AG20443 (cell line): ENCODE data around the gene MUL1.
"Not testable (repeated sequence)": the region's sequence is repeated elsewhere in the genome, so short reads cannot be mapped to it uniquely, and the experiment has no call there.

Source experiments
- DNase-seq: peaks from one replicate; pipeline ENCODE4 v3.0.0; 2012; ENCODE audit warnings: low spot score, mixed read lengths

Gene MUL1

DNA sequence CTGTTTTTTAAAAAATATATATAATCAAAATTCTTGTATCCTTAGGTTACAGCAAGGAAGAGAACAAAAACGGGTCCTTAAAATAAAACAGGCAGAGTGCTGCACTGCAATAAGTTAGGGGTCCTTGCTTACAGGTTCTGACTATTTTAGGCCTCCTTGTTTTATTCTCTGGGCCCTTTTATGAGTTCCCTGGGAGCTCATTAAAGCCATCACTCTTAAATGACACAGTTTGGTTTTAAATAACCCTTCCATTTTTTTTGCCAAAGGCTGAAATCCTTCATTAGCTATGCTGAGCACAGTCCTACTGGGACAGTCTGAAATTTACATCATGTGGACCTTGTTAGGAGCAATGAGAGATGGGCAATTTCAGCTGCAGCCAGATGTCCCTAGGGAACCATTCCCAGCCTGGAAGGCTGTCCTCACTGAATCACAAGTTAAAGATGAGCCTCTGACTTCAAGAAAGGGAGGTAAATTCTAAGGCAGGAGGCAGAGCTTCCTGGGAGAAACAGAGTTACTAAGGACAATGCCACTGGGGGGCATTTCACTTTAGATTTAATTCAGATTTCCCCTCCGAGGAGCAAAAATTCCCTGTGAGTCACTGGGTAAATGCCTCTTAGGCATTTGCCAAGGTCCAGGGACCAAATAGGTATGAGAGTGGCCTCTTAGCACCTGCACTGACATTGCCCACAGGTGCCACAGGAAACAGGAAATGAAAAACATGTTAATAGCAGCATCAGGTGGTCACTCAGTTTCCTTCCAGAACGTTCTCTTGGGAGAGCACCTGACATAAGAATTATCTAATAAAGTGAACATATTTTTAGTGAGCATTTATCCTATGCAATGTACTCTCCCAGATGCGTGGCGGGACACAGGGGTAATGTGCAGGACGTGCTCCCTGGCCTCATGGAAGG is 3.8 kb upstream of the MUL1 start:
- no peak for DNase-seq

DNA sequence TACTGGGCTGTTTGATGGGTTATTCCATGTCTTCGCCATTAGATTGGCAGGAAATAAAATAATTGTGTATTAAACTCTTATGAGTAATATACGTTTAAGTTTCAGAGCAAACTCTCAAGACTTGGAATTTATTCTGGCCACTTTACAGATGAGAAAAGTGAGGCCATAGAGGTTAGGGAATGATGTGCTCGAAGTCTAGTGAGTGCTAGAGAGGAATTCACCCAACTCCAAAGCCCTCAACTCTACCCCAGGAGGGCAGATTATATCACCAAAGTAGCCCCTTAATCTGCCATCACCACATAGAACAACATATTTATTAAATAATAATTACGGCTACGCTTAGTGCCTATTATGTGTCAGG is 440 bp upstream of the MUL1 start:
- DNase-seq, result no peak

DNA sequence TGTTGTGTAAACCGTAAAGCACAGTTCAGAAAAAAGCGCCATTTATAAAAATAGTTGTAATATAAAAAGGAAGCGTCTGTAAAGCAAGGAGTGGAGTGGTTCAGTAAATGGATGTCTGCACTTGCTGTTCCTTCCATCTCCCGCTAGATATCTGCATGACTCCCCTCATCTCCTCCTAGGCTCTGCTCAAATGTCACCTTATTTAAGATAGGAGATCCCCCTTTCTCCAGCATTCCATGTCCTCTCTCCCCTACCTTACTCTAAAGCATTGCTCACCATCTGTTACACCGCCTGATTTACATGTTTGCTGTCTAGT is 745 bp downstream of the MUL1 start:
- no peak for DNase-seq

DNA sequence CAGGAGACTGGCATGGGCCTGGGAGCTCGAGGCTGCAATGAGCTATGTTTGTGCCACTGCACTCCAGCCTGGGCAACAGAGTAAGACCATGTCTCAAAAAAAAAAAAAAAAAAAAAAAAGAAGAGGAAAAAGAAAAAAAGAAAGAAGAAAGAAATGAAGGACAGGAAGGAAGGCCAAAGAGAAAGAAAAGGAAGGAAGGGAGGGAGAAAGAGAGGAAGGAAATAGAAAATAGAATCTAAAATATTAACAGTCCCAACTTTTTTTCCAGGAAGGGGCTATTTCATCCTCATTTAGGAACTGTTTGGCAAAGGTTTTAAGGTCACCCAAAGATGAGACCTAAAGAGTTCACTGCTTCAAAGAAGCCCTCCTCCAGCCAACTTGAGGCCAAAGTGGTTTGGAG is 2.5 kb downstream of the MUL1 start:
- no peak for DNase-seq

DNA sequence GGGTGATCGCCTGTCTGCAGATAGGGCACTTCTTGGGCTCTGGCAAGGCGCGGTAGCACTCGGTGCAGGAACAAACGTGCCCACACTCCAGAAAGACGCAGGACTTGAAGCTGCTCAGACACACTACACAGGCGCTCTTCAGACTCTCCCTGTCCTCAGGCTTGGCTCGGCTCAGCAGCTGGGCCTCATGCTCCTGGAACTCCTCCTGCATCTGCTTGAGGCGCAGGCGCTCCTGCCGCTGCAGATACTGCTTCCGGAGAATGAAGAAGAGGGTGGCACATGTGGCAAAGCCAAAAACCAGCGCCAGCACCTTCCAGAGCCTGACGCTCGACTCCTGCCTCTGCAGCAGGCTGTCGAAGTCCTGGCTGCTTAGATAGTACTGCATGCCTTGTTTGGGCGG is 7.2 kb downstream of the MUL1 start:
- DNase-seq, result no peak

DNA sequence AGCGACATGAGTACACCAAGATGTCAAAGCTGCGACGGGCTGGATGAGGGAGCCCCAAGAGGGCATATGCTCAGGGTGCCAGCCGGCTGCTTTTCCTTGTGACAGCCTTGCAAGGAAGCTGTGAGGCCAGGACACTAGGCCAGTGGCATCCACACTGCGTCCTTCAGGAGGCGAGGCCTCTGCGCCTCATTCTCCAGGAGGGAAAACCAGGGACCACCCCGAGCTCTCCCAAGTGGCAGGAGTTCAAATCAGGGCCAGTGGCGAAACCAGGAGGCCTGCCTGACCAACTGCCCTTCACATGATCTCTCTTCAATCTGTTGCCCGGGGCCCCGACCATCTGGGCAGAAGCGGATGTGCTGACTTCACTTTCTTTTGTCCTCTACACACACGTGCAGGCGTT is 8.2 kb downstream of the MUL1 start:
- DNase-seq, result no peak

DNA sequence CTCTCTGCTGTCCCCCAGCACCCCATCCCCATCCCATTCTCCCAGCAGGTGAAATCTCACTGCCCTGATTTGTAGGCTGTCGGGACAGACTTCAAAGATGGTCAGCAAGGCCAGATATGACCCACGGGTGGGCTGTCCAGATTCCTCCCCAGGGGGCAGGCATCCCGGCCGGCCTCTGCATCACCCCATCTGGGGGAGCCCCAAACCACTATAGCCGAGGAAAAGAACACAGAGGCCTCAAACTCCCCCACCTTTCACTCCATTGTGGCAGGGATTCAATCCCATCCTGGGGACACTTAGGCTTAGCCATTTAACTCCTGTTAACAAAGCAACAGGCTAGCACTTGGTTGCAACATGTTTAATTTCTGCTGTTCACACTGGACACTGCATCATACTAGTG is 8.8 kb downstream of the MUL1 start:
- DNase-seq, result no peak

DNA sequence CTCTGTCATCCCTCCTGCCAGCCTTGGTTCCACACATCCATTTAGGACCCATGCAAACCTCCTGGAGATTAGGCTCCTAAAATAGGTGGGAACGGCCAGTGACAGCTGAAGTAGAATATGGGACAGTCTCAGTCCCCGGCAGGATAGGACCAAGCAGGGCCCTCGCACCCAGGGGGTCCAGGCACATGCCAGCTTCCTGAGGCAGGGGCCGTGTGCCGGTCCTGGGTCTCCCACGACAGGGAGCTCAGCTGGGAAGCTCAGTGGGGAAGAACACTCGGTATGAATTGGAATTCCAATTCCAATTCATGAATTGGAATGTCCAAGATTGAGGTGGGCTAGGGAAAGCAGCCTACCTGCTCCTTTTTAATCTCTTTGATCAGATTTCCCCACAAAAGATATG is 9.8 kb downstream of the MUL1 start:
- no peak for DNase-seq

DNA sequence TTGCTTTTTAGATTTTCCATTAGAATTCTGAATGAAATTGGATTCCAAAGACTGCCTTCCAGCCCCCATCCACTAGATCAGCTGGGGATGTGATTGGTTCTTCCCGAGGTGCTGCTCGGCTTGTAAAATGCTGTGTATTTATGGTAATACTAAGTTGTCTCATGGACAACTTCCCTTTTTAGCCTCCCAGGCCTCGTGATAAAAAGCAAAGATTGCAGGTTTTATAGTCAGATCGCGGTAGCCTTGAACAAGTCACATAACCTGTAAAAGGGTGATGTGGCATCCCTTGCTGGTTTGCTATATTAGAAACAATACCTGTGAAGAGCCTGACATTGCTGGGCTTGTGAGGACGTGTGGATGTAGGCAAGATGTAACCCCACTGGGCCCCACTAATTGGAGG is 10.4 kb downstream of the MUL1 start:
- no peak for DNase-seq

DNA sequence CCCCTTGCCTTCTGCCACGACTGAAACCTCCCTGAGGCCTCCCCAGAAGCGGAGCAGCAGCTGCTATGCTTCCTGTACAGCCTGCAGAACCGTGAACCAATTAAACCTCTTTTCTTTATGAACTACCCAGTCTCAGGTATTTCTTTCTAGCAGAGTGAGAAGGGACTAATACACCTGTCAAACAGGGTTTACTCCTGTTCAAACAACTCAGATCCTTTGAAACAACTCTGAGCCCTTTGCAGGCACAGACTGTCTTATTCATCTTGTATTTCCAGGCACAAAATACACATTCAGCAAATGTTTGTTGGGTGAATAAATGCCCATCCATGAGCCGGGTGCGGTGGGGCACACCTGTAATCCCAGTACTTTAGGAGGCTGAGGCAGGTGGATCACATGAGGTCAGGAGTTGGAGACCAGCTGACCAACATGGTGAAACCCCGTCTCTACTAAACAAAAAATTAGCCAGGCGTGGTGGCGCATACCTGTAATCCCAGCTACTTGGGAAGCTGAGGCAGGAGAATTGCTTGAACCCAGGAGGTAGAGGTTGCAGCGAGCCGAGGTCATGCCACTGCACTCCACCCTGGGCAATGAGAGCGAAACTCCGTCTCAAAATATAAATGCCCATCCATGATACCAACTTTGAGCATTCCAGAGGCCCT is 11.1 kb downstream of the MUL1 start:
- not testable (repeated sequence) for DNase-seq

DNA sequence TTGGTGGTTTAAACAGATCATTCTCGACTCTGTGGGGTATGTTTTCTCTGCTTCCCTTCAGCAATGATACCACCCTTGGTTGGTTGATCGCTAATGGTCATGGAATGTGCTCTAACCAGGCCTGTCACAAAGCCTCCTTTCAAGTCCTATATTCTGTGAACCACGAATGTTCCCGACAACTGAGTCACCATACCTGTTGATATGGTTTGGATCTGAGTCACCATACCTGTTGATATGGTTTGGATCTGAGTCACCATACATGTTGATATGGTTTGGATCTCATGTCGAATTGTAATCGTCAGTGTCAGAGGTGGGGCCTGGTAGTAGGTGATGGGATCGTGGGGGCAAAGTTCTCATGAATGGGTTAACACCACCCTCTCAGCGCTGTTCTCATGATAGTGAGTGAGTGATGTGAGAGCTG is 11.7 kb downstream of the MUL1 start:
- no peak for DNase-seq

DNA sequence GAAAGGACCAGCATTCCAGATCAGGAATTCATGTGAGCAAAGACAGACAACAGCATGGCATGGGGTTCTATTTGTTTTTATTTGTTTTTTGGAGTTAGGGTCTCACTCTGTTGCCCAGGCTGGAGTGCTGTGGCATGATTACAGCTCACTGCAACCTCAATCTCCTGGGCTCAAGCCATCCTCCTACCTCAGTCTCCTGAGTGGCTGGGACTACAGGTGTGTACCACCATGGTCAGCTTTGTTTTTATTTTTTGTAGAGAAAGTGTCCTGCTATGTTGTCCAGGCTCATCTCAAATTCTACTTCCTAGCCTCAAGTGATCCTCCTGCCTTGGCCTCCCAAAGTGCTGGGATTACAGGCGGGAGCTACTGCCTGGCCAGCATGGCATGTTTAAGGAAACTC is 12.3 kb downstream of the MUL1 start:
- no peak for DNase-seq

DNA sequence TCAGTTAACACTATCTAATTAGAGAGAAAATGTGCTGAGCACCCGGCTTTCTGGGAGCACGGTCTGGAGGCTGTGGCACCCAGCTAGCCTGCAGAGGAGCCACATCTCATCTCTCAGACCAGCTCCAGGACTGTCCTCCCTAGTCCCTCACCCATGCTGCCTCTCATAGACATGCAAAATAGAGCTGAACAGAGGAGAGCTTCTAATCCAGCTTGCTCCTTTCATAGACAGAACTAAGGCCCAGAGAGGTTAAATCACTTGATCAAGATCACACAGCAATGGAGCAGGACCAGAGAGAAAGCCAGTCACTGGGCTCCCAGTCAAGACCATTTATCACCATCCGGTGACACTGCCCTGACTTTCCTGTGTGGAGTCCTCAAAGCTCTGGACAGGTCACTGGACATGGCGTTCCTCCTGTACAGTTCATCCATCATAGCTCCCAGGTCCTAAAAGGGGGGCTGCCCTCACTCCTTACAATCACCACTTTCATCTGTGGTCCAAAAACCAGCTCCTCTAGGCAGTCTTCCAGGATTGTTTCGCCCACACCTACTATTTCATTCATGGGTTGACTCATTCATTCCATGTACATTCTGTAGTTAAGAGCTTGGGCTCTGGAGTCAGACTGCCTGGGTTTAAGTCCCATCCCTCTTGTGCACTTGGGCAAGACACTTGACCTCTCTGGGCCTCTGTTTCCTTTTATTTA is 13.2 kb downstream of the MUL1 start:
- peak; percentile 82 for DNase-seq

DNA sequence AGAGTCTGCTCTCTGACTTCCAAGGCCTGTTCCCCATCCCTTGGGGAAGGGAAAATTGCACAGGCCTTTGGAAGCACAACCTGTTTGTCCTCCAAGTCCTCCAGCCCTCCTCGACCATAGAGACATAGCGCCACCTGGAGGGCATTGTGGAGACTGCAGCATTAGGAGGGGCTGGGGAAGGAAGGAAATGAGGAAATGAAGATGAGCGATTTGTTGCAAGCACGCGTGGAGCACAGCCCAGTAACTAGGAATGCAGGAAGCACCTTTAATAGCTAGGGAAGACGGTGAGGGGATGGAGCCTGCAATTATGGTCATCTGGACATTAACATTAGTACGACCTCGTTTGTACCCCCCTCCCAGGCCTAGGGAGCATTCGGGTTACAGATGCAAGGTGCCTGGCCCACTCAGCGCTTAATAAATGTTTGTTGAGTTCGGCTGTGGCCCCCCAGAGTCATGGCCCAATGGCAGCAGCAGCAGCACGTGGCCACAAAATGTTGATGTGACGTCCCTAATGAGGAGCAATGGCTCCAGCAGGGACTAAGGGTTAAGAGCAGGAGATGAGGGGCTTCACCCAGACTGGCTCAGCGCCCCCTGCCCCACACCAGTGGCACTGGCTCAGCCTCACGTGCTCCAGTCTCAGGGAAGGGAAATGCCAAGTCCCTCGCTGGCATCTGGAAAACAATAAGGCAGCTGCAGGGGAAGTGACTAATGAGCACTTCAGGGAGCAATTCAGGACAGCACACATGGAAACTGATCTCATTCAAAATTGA is 13.9 kb downstream of the MUL1 start:
- DNase-seq, result peak; percentile 87

DNA sequence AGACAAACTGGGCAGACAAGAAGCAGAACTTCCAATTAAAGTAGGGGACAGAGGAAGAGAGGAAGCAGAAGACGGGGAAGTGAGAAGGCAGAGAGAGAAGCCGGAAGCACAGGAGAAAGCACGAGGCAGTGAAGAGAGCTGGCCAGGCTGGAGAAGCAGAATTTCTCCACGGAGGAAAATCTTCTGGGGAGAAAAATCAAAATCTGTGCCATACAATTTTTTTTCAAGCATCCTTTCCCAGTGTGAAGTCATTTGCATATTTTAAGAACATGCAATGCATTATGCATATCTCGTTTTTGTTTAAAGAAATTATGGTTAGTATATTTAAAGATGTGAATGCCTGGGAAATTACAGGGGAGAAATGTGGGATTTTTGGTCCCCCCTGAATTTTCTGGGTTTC is 14.6 kb downstream of the MUL1 start:
- no peak for DNase-seq

DNA sequence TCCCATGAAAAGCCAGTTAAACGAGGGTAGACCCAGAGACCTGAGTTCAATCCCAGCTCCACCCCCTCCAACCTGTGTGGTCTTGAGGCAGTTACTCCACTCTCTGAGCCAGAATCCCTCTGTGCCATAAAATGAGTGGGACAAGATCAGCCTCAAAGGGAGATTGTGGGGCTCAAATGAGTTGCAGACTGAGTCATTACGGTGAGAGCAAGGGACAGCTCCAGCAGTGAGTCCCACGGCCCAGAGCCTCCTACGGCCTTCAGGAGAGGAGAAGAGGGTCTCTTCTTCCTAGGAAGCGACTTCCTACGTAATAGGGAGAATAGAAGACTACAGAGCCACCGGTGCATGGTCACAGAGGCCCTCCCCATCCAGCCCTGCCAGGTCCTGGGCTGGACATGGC is 15.2 kb downstream of the MUL1 start:
- DNase-seq, result no peak

DNA sequence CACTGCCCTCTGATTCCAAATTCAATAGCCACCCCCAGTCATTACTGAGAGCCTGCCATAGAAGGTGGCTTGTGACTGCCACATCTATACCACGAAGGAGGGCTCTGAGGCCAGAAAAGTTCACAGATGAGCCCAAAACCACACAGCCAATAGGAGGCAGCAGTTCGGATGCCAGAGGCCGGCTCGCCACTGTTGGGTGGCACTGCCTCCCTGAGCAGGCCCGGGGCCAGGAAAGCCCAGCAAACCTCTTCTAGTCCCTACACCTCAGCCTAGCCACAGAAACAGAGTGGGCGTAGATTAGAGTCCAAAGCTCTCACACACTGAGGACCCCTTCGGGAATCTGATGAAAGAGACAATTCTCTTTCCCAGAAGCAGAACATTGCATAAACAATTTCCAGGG is 16.1 kb downstream of the MUL1 start:
- DNase-seq, result no peak

DNA sequence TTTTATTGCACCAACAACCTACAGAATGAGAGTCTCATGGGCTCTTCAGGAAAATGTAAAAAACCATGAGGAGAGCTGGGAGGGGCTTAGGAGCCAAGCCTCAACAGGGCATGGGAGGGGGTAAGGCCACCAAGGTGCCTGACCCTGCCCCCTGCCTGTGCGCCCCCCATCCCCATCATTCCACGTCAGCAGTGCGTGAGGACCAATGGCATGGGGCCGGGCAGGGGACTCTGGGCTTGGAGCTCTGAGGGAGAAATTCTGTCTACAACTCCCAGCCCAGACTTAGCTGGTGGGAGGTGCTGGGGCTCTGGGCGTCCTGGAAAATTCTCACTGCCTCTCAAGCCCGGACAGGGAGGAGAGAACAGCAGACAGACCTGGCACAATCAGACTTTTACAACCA is 16.8 kb downstream of the MUL1 start:
- no peak for DNase-seq

DNA sequence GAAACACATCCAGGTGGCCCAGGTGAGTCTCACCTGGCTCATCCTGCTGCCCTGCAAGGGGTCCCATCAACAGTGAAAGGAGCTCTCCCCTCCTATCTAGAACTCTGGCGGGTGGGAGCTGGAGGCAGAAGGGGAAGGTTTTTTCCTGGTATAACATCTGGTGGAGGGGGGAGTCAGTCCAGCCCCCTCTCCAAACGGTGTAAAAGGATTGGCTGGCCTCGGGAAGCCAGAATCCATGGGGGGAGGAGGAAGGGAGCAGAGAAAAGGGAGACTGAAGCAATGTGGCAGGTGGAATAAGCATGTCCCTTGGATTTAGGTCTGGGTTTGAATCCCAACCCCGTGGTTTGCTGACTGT is 20.7 kb downstream of the MUL1 start:
- DNase-seq, result no peak

DNA sequence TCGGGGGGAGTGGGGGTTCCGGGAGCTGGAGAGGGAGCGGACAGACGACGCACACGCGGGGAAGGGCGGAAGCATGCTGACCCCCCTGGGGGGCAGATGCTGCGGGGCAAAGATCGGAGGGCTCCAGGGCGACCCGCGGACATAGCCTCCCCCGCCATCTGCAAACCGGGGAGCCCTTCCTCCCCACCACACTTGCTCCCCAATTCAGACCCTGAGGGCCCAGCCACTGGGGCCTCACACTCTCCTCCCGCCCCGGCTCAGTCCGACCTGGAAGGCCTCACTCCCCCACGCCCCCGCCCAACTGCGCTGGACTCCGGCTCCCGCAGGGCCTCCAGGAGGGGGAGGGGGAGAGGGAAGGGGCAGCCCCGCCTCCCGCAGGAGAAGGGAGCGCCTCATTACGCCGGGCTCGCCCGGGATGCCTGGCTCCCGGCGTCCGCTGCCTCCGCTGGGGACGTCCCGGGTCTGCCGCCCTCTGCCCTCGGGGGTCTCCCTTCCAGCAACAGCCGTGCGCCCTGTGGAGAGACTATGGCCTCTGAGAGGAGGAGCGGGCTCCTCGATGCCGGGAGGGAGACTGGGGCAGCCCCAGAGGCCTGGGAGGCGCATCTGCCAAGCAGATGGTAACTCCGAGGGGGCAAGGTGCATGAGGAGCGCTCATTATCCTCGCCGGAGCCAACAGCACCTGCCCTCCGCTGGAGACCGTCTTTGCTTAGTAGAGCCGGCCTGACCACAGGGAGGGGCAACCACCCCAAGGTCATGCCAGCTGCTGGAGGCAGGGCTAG is 21.3 kb downstream of the MUL1 start:
- peak; percentile 69 for DNase-seq

DNA sequence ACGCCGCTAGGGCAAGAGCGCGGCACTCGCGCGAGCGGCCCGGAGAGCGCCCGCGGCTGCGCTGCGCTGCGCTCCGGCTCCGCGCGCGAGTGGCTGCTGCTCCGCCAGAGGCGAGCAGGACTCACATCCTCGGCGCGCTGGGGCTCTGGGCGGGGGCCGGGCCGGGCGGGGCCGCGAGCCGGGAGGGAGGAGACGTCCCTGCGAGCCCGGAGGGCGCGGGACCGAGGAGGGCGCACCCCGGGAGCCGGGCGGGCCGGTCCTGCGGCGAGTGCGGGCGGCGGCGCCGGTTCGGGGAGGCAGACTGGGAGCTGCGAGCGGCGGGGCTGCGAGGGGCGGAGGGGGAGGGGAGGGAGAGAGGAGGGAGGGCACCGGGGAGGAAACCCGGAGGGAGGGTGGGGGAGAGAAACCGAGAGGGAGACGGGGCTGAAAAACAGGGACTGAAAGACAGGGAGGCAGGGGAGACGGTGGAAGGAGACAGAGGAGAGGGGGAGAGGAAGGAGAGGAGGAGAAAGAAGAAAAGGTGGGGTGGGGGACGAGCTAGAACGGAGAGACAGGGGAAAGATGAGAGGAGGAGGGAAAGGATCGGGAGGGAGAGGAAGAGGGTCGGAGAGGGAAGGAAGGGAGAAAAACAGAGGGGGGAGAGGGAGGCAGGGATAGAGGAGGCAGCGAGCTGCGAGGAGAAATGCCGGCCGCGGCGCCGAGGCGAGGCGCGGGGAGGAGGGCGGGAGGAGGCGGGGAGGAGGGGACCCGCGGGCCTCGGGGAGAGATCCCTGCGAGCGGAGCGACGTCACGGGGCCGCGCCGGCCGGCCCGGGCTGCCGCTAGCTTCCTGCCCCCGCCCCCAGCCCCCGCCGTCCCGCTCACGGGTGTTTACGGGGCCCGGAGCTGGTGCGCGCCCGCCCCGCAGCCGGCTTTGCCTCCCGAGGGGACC is 22.2 kb downstream of the MUL1 start, which contains the start of gene CAMK2N1:
TSS of gene CAMK2N1 (minus strand) at position 684 of the 930 bp plus-strand sequence. CDS start 831 bp downstream, outside the sequence.
- DNase-seq, result peak; percentile 92
